ENCODE data around the gene ACTR3.

ACTR3 gene

GRCh38 chr2:113854970-113855740 lies 34.7 kb upstream of the ACTR3 start:
- Histone ChIP-seq H3K4me3 (ENCODE audit: low read depth, low read length) (no peak overlapping the region), H3K27ac (no peak overlapping the region), H3K27me3 (replicated peaks) (no peaks in the 10 kb centered on the region), H3K36me3 (replicated peaks) (no peaks in the 10 kb centered on the region)
- in situ Hi-C loops (cut with HindIII; ENCODE audit: low pct_ligation_motif_present, low sequenced_read_pairs), result no loop called here
- TF ChIP-seq CTCF (IDR thresholded peaks at IDR 0.05; ENCODE audit: low read depth, low read length, missing control alignments), result no peak
- DNase-seq, result no peak

- H3K36me3 ChIP-seq (replicated peaks), result no peaks in the 10 kb centered on the region
- H3K27ac ChIP-seq, result no peak overlapping the region
- DNase-seq, result no peak
- TF ChIP-seq CTCF (IDR thresholded peaks at IDR 0.05; ENCODE audit: low read depth, low read length, missing control alignments), result no peak
- in situ Hi-C loops (cut with HindIII; ENCODE audit: low pct_ligation_motif_present, low sequenced_read_pairs), result no loop called here
- H3K4me3 ChIP-seq (ENCODE audit: low read depth, low read length), result no peak overlapping the region
- H3K27me3 ChIP-seq (replicated peaks), result no peaks in the 10 kb centered on the region
Measured at GRCh38 chr2:113857464-113857863, 32.4 kb upstream of the ACTR3 start.

GRCh38 chr2:113858764-113859163 lies 31.1 kb upstream of the ACTR3 start:
- TF ChIP-seq CTCF (IDR thresholded peaks at IDR 0.05; ENCODE audit: low read depth, low read length, missing control alignments), result no peak
- Histone ChIP-seq H3K36me3 (replicated peaks) (no peaks in the 10 kb centered on the region), H3K4me3 (ENCODE audit: low read depth, low read length) (no peak overlapping the region), H3K27ac (peak overlapping the region; percentile 32), H3K27me3 (replicated peaks) (no peaks in the 10 kb centered on the region)
- in situ Hi-C loops (cut with HindIII; ENCODE audit: low pct_ligation_motif_present, low sequenced_read_pairs), result no loop called here
- peak; percentile 84 for DNase-seq

GRCh38 chr2:113861740-113862139 lies 28.1 kb upstream of the ACTR3 start:
- Histone ChIP-seq H3K4me3 (ENCODE audit: low read depth, low read length) (no peak overlapping the region), H3K27me3 (replicated peaks) (no peaks in the 10 kb centered on the region), H3K27ac (no peak overlapping the region), H3K36me3 (replicated peaks) (no peaks in the 10 kb centered on the region)
- DNase-seq, result no peak
- TF ChIP-seq CTCF (IDR thresholded peaks at IDR 0.05; ENCODE audit: low read depth, low read length, missing control alignments), result no peak
- in situ Hi-C loops (cut with HindIII; ENCODE audit: low pct_ligation_motif_present, low sequenced_read_pairs), result no loop called here

- no peak for DNase-seq
- in situ Hi-C loops (cut with HindIII; ENCODE audit: low pct_ligation_motif_present, low sequenced_read_pairs), result no loop called here
- H3K36me3 ChIP-seq (replicated peaks), result no peaks in the 10 kb centered on the region
- H3K4me3 ChIP-seq (ENCODE audit: low read depth, low read length), result no peak overlapping the region
- H3K27ac ChIP-seq, result no peak overlapping the region
- TF ChIP-seq CTCF (IDR thresholded peaks at IDR 0.05; ENCODE audit: low read depth, low read length, missing control alignments), result no peak
- no peaks in the 10 kb centered on the region for H3K27me3 ChIP-seq (replicated peaks)
Measured at GRCh38 chr2:113863144-113863543, 26.7 kb upstream of the ACTR3 start.

GRCh38 chr2:113867571-113867970 lies 22.3 kb upstream of the ACTR3 start:
- Histone ChIP-seq H3K27me3 (replicated peaks) (no peaks in the 10 kb centered on the region), H3K36me3 (replicated peaks) (no peaks in the 10 kb centered on the region), H3K27ac (no peak overlapping the region), H3K4me3 (ENCODE audit: low read depth, low read length) (no peak overlapping the region)
- DNase-seq, result no peak
- in situ Hi-C loops (cut with HindIII; ENCODE audit: low pct_ligation_motif_present, low sequenced_read_pairs), result no loop called here
- TF ChIP-seq CTCF (IDR thresholded peaks at IDR 0.05; ENCODE audit: low read depth, low read length, missing control alignments), result no peak
